Astrocyte of the cerebellum (primary cell): ENCODE data around the gene ARPC1A.
"Not testable (repeated sequence)": the region's sequence is repeated elsewhere in the genome, so short reads cannot be mapped to it uniquely, and the experiment has no call there.

Experiments used
- DNase-seq: peaks from one replicate; pipeline ENCODE4 v3.0.0-alpha.2; 2011; ENCODE audit warnings: low read depth
- H3K4me3 ChIP-seq: 2 replicates; pipeline ENCODE4 v1.5.1; 2011; ENCODE audit warnings: mild to moderate bottlenecking, low read depth, low read length, moderate library complexity
- in situ Hi-C: cut with HindIII; loops from 2 replicates; pipeline ENCODE4 v1.10.0; 2017; ENCODE audit warnings: low sequenced_read_pairs
- TF ChIP-seq, protein P1 (sequence below): IDR thresholded peaks from 2 replicates; pipeline ENCODE4 v1.5.1; 2012; ENCODE audit warnings: low read length, low read depth, moderate library complexity, mild to moderate bottlenecking; ENCODE audit errors: missing control alignments

The ARPC1A gene

DNA sequence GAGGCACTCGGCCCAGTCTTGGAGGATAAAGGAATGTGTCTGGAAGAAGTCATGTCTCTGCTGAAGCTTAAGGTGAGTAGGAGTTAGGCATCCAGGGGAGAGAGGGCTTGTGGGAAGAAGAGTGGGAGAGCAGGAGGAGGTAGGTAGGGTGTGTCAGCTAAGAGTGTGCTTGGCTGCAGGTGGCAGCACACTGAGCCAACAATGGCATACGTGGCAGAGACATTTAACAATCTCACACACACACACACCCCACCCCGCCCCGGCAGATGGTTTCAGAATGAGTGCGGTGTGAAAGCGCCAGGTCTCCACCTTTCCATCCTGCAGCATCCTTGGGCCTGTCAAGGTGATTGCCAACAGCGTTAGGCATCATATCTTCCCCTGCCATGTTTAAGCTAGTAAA, 11.2 kb upstream of the ARPC1A start:
- DNase-seq, result no peak
- no peak overlapping the region for H3K4me3 ChIP-seq
- TF ChIP-seq, protein P1, sequence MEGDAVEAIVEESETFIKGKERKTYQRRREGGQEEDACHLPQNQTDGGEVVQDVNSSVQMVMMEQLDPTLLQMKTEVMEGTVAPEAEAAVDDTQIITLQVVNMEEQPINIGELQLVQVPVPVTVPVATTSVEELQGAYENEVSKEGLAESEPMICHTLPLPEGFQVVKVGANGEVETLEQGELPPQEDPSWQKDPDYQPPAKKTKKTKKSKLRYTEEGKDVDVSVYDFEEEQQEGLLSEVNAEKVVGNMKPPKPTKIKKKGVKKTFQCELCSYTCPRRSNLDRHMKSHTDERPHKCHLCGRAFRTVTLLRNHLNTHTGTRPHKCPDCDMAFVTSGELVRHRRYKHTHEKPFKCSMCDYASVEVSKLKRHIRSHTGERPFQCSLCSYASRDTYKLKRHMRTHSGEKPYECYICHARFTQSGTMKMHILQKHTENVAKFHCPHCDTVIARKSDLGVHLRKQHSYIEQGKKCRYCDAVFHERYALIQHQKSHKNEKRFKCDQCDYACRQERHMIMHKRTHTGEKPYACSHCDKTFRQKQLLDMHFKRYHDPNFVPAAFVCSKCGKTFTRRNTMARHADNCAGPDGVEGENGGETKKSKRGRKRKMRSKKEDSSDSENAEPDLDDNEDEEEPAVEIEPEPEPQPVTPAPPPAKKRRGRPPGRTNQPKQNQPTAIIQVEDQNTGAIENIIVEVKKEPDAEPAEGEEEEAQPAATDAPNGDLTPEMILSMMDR, result no peak
- in situ Hi-C loops, result loop anchor here (25.0 kb wide), 1 partner anchor 302 kb away; no protein-coding TSS in a partner anchor

DNA sequence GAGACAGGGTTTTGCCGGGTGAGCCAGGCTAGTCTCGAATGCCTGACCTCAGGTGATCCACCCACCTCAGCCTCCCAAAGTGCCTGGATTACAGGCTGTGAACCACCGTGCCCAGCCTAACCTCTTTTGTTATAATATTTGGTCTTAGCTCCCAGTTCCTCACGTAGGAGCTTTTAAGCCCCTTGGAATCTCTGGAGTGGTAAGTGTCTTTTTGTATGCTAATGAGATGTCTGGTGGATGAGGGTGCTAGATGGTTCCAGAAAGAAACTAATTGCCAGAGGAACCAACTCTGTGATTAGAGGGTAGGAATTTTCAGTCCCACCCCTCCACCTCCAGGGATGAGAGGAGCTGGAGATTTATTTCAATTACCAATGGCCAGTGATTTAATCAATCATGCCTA, 5.3 kb upstream of the ARPC1A start:
- in situ Hi-C loops, result loop anchor here (25.0 kb wide), 1 partner anchor 308 kb away; no protein-coding TSS in a partner anchor
- H3K4me3 ChIP-seq, result no peak overlapping the region
- DNase-seq, result no peak
- TF ChIP-seq, protein P1, result no peak

DNA sequence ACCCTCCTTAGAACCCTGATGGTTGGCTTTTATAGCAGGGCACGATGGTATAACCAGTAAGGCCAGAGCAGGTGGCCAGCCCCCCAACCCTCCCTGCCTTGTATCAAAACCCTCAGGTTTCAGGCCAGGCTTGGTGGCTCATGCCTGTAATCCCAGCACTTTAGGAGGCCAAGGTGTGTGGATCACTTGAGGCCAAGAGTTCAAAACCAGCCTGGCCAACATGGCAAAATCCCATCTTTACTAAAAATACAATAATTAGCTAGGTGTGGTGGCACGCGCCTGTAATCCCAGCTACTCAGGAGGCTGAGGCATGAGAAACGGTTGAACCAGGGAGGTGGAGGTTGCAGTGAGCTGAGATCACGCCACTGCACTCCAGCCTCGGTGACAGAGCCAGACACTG, 3.0 kb upstream of the ARPC1A start:
- in situ Hi-C loops, result loop anchor here (25.0 kb wide), 1 partner anchor 310 kb away; no protein-coding TSS in a partner anchor
- not testable (repeated sequence) for H3K4me3 ChIP-seq, DNase-seq

DNA sequence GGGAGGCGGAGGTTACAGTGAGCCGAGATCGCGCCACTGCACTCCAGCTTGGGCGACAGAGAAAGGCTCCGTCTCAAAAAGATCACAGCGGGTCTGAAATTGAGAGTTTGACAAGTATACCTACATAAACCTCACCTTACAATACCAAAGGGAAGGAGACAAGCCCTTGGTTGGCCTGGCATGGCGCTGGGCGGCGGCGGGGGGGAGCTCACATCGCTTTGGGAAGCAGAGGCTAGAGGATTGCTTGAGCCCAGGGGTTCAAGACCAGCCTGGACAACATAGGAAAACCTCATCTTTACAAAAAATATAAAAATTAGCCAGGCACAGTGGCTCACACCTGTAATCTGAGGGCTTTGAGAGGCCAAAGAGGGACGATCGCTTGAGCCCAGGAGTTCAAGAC, 1.1 kb upstream of the ARPC1A start:
- TF ChIP-seq, protein P1, result no peak
- DNase-seq, result no peak
- peak overlapping the region; percentile 99 for H3K4me3 ChIP-seq
- in situ Hi-C loops, result loop anchor here (25.0 kb wide), 1 partner anchor 312 kb away; no protein-coding TSS in a partner anchor

DNA sequence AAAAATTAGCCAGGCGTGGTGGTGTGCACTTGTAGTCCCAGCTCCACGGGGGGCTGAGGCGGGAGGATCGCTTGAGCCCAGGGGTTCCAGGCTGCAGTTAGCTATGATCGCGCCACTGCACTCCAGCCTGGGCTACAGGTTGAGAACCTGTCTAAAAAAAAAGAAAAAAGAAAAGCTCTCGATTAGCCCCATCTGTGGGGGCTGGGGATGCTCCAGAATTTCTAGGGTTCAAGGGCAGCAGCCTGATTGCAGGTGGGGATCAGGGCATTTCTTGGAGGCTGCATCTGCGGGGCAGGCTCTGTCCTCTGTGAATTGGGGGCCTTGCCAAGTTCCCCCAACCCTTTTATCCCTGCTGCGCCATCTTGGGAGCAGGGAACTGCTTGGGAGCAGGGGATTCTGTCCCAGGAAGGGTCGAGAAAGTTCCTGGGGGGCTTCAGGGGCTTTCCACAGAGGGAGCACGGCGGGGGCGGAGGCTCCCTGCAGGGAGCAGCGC, 651 bp upstream of the ARPC1A start:
- DNase-seq, result no peak
- in situ Hi-C loops, result no loop called here
- TF ChIP-seq, protein P1, result no peak
- peak overlapping the region; percentile 99 for H3K4me3 ChIP-seq

DNA sequence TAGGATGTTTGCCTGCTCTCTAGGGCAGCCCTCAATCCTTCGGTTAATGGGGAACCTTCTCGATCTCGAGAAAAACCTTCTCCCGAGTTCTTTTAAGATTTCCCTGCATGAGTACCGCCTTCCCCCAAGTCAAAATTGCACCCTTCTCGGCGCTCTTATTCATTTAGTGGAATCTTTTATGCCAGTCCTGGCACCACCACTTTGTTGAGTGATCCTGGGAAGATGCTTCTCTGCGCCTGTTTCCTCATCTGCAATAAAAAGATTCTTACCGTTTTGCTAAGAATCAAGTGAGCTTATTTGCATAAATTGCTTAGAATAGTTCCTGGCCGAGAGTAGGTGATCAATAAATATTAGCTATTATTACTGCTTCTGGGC, 697 bp downstream of the ARPC1A start:
- in situ Hi-C loops, result no loop called here
- H3K4me3 ChIP-seq, result peak overlapping the region; percentile 99
- TF ChIP-seq, protein P1, result no peak
- no peak for DNase-seq

DNA sequence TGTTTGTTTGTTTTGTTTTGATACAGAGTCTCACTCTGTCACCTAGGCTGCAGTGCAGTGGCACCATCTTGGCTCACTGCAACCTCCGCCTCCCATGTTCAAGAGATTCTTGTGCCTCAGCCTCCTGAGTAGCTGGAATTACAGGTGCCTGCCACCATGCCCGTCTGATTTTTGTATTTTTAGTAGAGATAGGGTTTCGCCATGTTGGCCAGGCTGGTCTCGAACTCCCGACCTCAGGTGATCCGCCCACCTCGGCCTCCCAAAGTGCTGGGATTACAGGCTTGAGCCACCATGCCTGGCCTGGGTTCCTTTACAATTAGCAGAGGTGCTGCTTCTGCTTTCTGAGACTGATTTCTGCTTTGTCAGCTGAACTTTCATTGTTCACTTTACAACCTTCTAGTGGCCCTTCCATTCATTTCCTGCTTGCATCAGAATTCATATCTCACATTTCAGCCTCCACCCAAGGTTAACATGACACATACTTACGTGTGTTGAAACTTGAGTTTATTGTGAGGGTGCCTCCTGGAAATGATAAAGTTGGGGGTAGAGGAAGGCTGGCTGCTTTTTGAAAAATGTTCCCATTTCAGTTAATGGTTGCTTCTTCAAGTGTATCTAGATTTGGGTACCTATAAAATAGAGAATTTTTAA, 4.7 kb downstream of the ARPC1A start:
- H3K4me3 ChIP-seq, in situ Hi-C loops: not testable (repeated sequence)
- peak; percentile 35 for DNase-seq
